Neural progenitor cell (in vitro differentiated cells): Measurements from ENCODE around the gene TRRAP.

Source experiments
- EZH2 ChIP-seq: fragments of 200-600 bp; sonication (generic); IDR thresholded peaks from 2 replicates; pipeline ENCODE4 v1.6.1; 2017; ENCODE audit warnings: antibody characterized with exemption, mild to moderate bottlenecking, moderate library complexity
- TF ChIP-seq, protein P1 (sequence below): fragments of 200-600 bp; sonication (generic); IDR thresholded peaks from 2 replicates; pipeline ENCODE4 v1.5.1; 2017; ENCODE audit warnings: antibody characterized with exemption, mild to moderate bottlenecking

- TF ChIP-seq, protein P1, sequence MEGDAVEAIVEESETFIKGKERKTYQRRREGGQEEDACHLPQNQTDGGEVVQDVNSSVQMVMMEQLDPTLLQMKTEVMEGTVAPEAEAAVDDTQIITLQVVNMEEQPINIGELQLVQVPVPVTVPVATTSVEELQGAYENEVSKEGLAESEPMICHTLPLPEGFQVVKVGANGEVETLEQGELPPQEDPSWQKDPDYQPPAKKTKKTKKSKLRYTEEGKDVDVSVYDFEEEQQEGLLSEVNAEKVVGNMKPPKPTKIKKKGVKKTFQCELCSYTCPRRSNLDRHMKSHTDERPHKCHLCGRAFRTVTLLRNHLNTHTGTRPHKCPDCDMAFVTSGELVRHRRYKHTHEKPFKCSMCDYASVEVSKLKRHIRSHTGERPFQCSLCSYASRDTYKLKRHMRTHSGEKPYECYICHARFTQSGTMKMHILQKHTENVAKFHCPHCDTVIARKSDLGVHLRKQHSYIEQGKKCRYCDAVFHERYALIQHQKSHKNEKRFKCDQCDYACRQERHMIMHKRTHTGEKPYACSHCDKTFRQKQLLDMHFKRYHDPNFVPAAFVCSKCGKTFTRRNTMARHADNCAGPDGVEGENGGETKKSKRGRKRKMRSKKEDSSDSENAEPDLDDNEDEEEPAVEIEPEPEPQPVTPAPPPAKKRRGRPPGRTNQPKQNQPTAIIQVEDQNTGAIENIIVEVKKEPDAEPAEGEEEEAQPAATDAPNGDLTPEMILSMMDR, result no peak
- TF ChIP-seq EZH2, result no peak
Observed at GRCh38 chr7:98945852-98946251, 67.5 kb downstream of the TRRAP start.
